HG03457 (cell line): ENCODE results near the gene SNX14.
"Not testable (repeated sequence)": the region's sequence is repeated elsewhere in the genome, so short reads cannot be mapped to it uniquely, and the experiment has no call there.

Source experiments
- ATAC-seq: cut with Tn5 transposase; IDR thresholded peaks from one replicate; pipeline ENCODE4 v1.9.1; 2021; ENCODE audit warnings: moderate number of reproducible peaks; ENCODE audit not compliant: unreplicated experiment

The SNX14 gene

GRCh38 chr6:85593438-85594196, at the start of gene SNX14:
TSS of gene SNX14 (minus strand) at chr6:85593858. CDS start at chr6:85593718, 140 bp downstream.
- peak; percentile 92 for ATAC-seq

DNA sequence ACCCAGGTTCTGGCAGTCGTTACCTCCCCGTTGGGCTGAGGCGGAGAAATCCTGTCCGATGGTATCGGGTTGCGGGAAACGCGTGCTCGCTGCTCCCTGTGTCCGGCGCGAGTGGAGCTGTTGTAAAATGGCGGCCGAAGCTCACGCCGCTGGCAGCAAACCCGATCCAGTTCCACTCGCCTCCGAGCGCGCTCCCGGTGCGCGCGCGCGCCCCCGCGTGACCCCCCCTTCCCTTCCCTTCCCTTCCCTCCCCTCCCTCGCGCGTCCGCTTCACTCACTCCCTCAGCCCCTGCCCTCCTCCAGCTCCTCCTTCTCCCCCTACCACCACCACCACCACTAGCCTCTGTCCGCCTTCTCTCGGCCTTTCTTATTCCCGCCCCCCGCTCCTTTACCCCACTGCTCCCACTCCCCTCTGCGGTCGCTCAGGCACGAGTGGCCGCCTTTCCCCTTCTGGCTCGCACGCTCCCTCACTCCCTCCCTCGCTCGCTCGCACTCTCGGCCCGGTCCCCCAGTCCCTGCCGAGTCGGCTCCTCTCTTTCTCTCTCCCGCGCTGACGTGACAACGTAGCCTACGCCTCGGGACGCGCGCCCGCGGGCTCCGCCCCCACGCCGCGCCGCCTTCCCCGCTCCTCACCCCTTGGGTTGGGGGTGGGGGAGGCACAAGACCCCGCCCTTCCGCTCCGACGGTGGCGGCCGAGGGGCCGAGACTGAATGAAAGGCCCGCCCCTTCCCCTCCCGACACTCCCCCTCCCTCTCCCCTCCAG, 49.3 kb upstream of the SNX14 start, which contains the start of gene SYNCRIP:
Gene SYNCRIP (minus strand): TSS at position 113 of the 763 bp plus-strand sequence. CDS start 1,447 bp downstream, outside the sequence.
- ATAC-seq, result peak; percentile 73

DNA sequence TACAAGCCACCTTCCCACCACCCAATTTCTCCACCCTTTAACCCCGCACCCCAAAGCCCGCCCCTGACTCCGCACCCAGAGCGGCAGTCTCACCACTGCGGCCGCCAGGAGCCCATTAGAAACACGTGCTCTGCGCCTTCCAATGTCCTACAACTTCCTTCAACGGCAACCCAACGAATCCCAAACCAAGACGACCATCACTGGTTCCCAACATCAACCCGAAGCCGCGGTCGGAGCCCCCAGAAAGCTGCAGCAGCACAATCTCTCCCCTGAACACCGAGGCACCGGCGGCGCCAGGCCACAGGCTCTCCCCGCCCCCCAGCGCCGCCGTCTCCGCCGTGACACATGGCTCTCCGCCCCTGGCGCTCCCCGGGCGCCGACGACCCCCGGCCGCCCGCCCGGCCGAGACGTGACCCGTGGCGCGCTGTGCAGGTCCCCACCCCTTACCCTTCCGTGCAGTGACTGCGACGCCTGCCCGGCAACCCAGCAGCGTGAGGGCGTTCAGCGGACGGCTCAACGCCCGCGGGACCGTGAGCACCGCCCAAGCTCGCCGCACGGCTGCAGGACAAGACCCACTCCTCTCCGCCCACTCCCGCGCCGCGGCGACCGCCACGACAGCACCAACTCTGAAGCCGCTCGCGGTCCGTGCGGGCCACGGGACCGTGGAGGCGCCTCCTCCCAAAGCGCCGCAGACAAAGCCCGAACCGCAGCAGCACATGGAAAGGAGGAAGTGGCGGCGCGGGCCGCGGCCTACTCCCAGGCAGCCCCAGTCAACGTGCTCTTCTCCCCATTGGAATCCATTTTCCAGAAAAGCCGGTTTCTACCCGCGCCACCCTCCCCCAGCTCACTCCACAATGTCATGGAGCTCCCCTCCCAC, 48.5 kb upstream of the SNX14 start:
- ATAC-seq, result no peak

DNA sequence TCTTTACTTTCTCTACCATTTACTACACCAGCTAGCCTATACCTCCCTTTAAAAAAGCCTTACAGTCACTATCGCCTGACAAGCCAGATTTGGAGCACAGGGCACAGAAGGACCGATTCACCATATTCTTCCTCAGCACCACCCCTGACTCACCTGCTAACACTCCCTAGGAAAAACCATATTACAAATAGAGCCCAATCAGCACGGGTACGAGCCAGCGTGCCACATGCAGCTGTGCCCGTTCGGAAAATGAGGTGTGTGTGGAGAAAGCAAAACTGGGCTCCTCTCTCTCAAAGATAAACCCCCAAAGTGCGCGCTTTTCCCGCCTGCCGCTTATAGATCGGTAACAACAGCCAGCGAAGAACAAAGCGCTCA, 47.9 kb upstream of the SNX14 start:
- no peak for ATAC-seq

DNA sequence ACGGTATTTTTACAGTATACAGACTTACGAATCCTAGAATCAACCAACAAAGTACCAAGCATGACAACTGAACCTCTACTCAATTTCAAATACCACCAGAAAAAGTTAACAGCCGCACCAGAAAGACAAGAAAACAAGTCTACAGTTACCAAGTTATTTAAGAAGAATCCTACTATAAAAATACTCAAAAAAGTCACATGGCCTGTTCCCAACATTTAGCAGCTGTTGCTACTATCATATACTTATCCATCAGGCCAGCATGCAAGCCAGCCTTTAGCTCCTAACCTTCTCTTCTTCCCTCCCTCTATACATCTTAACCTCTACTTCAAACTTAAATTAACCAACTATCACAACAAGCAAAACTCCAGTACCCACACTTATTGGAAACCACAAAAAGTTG, 47.2 kb upstream of the SNX14 start:
- no peak for ATAC-seq

DNA sequence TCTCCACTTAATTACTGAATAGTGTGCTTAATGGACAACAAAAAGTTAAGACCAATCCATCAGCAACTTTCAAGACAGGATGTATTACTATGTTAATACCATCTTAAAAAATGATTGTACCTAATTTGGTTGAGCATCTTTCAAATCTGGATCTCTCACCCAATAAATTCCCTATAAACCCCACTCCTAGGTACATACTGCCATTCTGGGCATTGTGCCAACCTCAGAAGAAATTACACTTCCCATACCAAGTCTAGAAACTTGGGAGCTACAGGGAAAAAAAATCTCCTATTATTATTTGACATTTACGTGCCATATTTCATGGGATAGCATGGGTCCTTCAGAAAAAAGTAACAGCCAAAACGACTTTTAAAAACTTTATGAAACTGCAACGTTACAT, 43.9 kb upstream of the SNX14 start:
- no peak for ATAC-seq

GRCh38 chr6:85632164-85632942, 38.7 kb upstream of the SNX14 start:
- ATAC-seq, result no peak

GRCh38 chr6:85631117-85631516, 37.5 kb upstream of the SNX14 start:
- not testable (repeated sequence) for ATAC-seq

DNA sequence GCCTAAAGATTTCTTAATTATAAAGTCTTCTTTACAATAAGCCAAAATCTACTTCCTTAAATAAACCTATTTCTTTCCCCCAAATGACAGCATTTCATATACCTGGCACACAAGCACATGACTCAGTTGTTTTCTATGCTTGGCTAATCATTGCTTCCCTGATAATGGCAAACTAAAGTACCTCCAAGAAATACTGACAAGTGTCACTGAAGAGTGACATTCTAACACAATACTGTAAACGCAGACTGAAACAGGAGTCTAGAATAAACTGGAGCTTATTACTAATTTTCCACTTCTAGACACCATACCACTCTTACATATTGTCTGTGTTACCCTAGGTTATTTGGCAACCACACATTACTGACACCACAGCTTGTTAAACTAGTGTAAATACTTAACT, 34.7 kb upstream of the SNX14 start:
- no peak for ATAC-seq

GRCh38 chr6:85620308-85620707, 26.6 kb upstream of the SNX14 start:
- no peak for ATAC-seq

- no peak for ATAC-seq
Measured at GRCh38 chr6:85614780-85615179, 21.1 kb upstream of the SNX14 start.

- ATAC-seq, result no peak
Measured at GRCh38 chr6:85612690-85613474, 19.2 kb upstream of the SNX14 start.

GRCh38 chr6:85610182-85610895, 16.7 kb upstream of the SNX14 start:
- no peak for ATAC-seq

- ATAC-seq, result no peak
Measured at GRCh38 chr6:85602100-85602499, 8.4 kb upstream of the SNX14 start.

DNA sequence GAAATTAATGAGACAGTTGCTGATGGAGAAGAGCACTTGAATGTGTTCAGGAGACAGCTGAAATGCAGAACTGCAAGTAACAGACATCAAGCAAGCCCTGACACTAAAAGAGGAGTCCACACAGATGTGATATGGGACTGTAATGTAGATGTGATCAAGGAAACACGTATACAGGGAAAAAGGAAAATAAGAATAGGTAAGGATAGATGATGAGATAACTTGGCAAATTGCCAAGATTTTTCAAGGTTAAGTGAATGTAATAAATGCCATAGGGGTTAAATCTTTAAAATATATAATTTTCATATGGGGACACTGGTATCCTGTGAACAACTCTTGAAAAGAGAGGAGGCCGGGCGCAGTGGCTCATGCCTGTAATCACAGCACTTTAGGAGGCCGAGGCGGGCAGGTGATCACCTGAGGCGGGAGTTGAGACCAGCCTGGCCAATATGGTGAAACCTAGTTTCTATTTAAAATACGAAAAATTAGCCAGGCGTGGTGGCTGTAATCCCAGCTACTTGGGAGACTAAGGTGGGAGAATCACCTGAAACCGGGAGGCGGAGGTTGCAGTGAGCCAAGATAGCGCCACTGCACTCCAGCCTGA, 7.2 kb upstream of the SNX14 start:
- no peak for ATAC-seq

DNA sequence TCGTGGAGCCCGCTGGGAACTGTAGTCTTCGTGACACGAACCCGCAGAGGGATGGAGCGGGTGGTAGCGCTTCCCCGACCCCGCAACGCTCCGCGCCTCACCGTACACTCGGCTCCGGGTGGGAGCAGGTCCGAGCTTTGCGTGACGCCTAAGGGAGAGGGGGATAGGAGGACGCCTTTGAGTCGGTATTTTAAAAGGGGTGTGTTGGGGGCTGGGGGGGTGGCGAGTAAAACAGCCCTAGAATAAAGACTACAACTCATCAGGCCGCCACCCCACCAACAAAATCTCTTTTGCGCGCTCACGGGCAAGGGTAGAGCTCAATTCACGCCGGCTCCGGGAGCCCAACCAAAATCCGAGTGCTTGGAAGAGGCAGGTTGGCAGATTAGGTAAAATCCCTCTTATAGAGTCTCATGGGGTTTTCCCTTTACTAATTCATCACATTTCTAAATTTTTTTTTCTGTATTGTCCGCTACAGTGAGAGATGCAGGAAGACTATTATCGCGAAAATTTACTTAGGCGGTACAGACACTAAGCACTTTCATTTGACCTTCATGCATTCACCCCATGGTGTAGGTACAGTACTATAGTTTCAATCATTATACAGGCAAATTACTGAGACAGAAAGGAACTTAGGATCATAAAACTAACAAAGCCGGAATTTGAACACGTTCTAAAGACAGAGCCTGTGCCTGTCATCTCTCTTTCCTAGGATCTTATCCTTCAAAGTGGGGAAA, 706 bp upstream of the SNX14 start:
- ATAC-seq, result peak; percentile 0

DNA sequence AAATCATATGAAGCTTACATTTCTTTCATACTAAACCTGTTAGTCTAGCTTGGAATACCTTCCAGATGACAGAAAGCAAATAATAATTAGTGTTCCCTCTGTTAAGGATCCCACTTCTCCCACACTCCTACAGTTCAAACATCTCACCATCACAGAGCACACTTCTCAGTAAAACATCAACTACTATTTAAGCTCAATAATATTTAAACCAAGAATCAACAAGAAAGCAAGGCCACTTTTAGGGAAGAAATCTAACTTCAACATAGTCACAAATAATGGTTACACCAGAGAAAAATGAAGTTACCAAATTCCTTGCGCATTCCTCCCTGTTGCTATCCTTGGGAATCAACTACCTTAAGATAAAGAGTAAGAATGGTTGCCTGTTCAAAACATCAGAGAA, 1.6 kb downstream of the SNX14 start:
- ATAC-seq, result no peak

GRCh38 chr6:85591207-85591606, 2.5 kb downstream of the SNX14 start:
- ATAC-seq, result no peak
